AG09309 (cell line): ENCODE measurements around the gene EN1.

Experiments used
- DNase-seq: peaks from one replicate; pipeline ENCODE4 v3.0.0-alpha.2; 2010; ENCODE audit warnings: low read depth
- H3K4me3 ChIP-seq: 2 replicates; pipeline ENCODE4 v1.5.1; 2011; ENCODE audit warnings: mild to moderate bottlenecking, low read depth, low read length, moderate library complexity; ENCODE audit not compliant: control insufficient read depth
- CTCF ChIP-seq: IDR thresholded peaks from 2 replicates; pipeline ENCODE4 v1.5.1; 2011; ENCODE audit warnings: mild to moderate bottlenecking, low read depth, low read length, inconsistent platforms; ENCODE audit not compliant: insufficient read depth, control insufficient read depth; ENCODE audit errors: missing control alignments

Gene EN1

GRCh38 chr2:118813601-118814339 is 33.7 kb downstream of the EN1 start:
- H3K4me3 ChIP-seq: no peak overlapping the region
- no peak for DNase-seq
- no peak for TF ChIP-seq CTCF

- no peak for TF ChIP-seq CTCF
- DNase-seq: no peak
- H3K4me3 ChIP-seq: no peak overlapping the region
These were observed 34.3 kb downstream of the EN1 start for GRCh38 chr2:118813111-118813510.

GRCh38 chr2:118812552-118812951 is 34.9 kb downstream of the EN1 start:
- H3K4me3 ChIP-seq: no peak overlapping the region
- DNase-seq: no peak
- TF ChIP-seq CTCF: no peak

GRCh38 chr2:118811514-118812115 is 35.8 kb downstream of the EN1 start:
- DNase-seq: no peak
- TF ChIP-seq CTCF: no peak

GRCh38 chr2:118810766-118811165 is 36.7 kb downstream of the EN1 start:
- no peak for TF ChIP-seq CTCF
- DNase-seq: no peak
- H3K4me3 ChIP-seq: no peak overlapping the region

More at GRCh38 chr2:118811514-118812115, 35.8 kb downstream of the EN1 start:
- no peak overlapping the region for H3K4me3 ChIP-seq

GRCh38 chr2:118808429-118808809 is 39.0 kb downstream of the EN1 start:
- DNase-seq: no peak

More at GRCh38 chr2:118808429-118808809, 39.0 kb downstream of the EN1 start:
- TF ChIP-seq CTCF: no peak
- H3K4me3 ChIP-seq: no peak overlapping the region
